Osteoblast (primary cell): ENCODE data around the gene RNF126. TPM values are rescaled to one million over a fixed set of nuclear protein-coding genes. Genes with fewer than 3 reads are reported as not detected.

ENCODE experiments used
- DNase-seq: peaks from one replicate; pipeline ENCODE4 v3.0.0; 2011; ENCODE audit warnings: low spot score, mixed read lengths; ENCODE audit not compliant: insufficient read length; ENCODE audit errors: missing footprints
- H2AFZ ChIP-seq: 2 replicates; pipeline ENCODE4 v1.6.0; 2011; ENCODE audit warnings: mild to moderate bottlenecking, low read length
- H3K27ac ChIP-seq: 2 replicates; pipeline ENCODE4 v1.5.1; 2011; ENCODE audit warnings: mild to moderate bottlenecking, low read depth, low read length, moderate library complexity
- H3K27me3 ChIP-seq: 2 replicates; pipeline ENCODE4 v1.6.0; 2012; ENCODE audit warnings: mild to moderate bottlenecking, control low read depth, inconsistent platforms, low read length, moderate library complexity; ENCODE audit not compliant: insufficient read depth
- H3K36me3 ChIP-seq: 2 replicates; pipeline ENCODE4 v1.5.1; 2011; ENCODE audit warnings: mild to moderate bottlenecking, low read length, control low read depth, moderate library complexity; ENCODE audit not compliant: insufficient read depth
- H3K4me1 ChIP-seq: 2 replicates; pipeline ENCODE4 v1.5.1; 2011; ENCODE audit warnings: mild to moderate bottlenecking, low read length, control low read depth, moderate library complexity; ENCODE audit not compliant: insufficient read depth
- H3K4me2 ChIP-seq: 2 replicates; pipeline ENCODE4 v1.6.0; 2011; ENCODE audit warnings: mild to moderate bottlenecking, low read length; ENCODE audit not compliant: insufficient read depth
- H3K4me3 ChIP-seq: fragments of 200-600 bp; sonication (generic); 3 replicates; pipeline ENCODE4 v1.5.1; 2012; ENCODE audit warnings: mild to moderate bottlenecking, low read length, inconsistent platforms; ENCODE audit not compliant: insufficient read depth
- H3K79me2 ChIP-seq: 2 replicates; pipeline ENCODE4 v1.6.0; 2012; ENCODE audit warnings: mild to moderate bottlenecking, low read length, control low read depth, inconsistent platforms; ENCODE audit not compliant: insufficient read depth
- H3K9me3 ChIP-seq: 2 replicates; pipeline ENCODE4 v1.5.1; 2011; ENCODE audit warnings: low read depth, low read length, control low read depth
- H4K20me1 ChIP-seq: 2 replicates; pipeline ENCODE4 v1.6.0; 2012; ENCODE audit warnings: mild to moderate bottlenecking, low read length, control low read depth; ENCODE audit not compliant: insufficient read depth
- CTCF ChIP-seq: IDR thresholded peaks from 2 replicates; pipeline ENCODE4 v1.5.1; 2011; ENCODE audit warnings: mild to moderate bottlenecking, low read depth, low read length, moderate library complexity; ENCODE audit errors: extremely low read depth
- total RNA-seq: library from RNA; depleted of rRNA; stranded (reverse); fragments of >200 nt; gene quantifications from 2 replicates; pipeline ENCODE4 v1.2.3, GENCODE V29; 2012

The RNF126 gene
- total RNA-seq, 1 donor: 38.7 TPM

DNA sequence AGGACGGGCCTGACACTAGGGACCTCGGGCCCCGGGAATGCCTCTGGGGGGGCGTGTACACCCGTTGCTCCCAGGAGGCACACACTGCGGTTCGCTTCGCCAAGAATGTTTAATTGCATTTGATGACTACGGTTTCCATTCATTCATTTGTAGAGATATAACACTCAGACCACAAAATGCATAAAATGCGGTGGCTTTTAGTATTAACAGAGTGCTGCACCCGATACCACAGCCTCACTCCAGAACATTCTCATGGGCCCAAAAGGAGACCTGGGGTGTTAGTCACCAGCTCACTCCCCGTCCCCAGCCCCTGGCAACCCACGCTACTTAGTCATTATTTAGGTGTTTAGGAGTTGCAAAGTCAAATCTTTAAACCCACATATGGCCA, 51.5 kb downstream of the RNF126 start:
- H3K4me2 ChIP-seq: peak overlapping the region; percentile 79
- H3K27ac ChIP-seq: peak overlapping the region; percentile 90
- H3K79me2 ChIP-seq: no peaks in the 10 kb centered on the region
- no peak overlapping the region for H2AFZ ChIP-seq
- H3K9me3 ChIP-seq: no peaks in the 10 kb centered on the region
- peak; percentile 100 for DNase-seq
- no peak for TF ChIP-seq CTCF
- H3K4me1 ChIP-seq: peaks cover 9% of the 10 kb centered on the region
- no peaks in the 10 kb centered on the region for H4K20me1 ChIP-seq
- peak overlapping the region; percentile 60 for H3K4me3 ChIP-seq
- no peaks in the 10 kb centered on the region for H3K27me3 ChIP-seq
- no peaks in the 10 kb centered on the region for H3K36me3 ChIP-seq

DNA sequence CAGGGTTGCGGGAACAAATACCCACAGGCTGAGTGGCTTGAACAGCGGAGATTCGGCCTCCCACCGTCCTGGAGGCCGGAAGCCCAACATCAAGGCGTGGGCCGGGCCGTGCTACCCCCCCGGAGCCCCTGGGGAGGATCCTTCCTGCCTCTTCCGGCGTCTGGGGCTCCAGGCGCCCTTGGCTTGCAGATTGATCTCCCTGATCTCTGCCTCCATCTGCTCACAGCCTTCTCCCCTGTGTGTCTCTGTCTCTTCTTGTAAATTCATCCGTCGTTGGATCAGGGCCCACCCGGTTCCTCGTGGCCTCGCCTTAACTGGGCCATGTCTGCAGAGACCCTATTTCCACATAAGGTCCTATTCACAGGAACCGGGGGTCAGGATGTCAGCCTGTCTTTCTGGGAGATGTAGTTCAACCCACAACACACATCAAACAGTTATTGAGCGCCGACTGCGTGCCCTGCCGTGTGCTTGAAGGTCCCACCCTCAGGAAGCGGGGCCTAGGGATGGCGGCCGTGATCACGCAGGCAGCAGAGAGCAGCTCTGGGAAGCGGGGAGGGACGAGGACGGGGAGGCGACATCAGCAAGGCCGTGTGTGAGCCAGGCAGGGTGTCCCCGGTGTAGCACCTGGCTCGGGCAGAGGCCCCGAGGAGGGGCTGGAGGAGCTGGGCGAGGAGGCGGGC, 52.1 kb downstream of the RNF126 start:
- Histone ChIP-seq H3K27ac (peak overlapping the region; percentile 90), H4K20me1 (no peaks in the 10 kb centered on the region), H3K27me3 (no peaks in the 10 kb centered on the region), H3K79me2 (no peaks in the 10 kb centered on the region), H3K36me3 (no peaks in the 10 kb centered on the region), H2AFZ (peak overlapping the region; percentile 64), H3K9me3 (no peaks in the 10 kb centered on the region), H3K4me2 (peak overlapping the region; percentile 79), H3K4me1 (peaks cover 9% of the 10 kb centered on the region), H3K4me3 (peak overlapping the region; percentile 60)
- no peak for TF ChIP-seq CTCF
- DNase-seq: peak; percentile 97

DNA sequence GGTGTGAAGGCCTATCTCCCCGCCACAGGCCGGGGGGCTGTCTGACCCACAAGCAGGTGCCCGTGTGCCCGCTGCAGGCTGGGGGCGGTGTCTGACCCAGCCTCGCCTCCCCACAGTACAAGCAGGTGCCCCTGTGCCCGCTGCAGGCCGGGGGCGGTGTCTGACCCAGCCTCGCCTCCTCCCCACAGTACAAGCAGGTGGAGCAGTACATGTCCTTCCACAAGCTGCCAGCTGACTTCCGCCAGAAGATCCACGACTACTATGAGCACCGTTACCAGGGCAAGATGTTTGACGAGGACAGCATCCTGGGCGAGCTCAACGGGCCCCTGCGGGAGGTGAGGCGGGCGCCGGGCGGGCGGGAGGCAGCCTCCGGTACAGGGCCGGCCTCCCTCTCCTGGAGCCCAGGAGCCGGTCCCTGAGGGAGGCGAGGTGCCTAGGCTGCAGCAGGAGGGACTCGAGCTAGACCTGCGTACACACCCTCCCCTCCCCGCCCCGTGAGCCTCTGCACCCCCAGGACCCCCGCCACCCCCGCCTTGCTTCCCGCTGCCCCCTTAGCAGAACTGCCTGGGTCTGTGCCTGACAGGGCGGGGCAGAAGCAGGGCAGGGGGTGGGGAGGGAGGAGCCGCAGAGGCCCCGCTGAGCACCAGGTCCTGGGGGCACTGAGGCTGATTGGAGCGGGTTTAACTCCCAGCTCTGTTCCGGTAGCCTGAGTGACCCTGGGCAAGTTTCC, 52.8 kb downstream of the RNF126 start:
- H3K27ac ChIP-seq: peak overlapping the region; percentile 90
- TF ChIP-seq CTCF: no peak
- H4K20me1 ChIP-seq: no peaks in the 10 kb centered on the region
- no peaks in the 10 kb centered on the region for H3K27me3 ChIP-seq
- no peaks in the 10 kb centered on the region for H3K36me3 ChIP-seq
- no peaks in the 10 kb centered on the region for H3K79me2 ChIP-seq
- H3K4me1 ChIP-seq: peaks cover 9% of the 10 kb centered on the region
- H2AFZ ChIP-seq: no peak overlapping the region
- H3K4me3 ChIP-seq: no peak overlapping the region
- peak overlapping the region; percentile 79 for H3K4me2 ChIP-seq
- H3K9me3 ChIP-seq: no peaks in the 10 kb centered on the region
- no peak for DNase-seq

DNA sequence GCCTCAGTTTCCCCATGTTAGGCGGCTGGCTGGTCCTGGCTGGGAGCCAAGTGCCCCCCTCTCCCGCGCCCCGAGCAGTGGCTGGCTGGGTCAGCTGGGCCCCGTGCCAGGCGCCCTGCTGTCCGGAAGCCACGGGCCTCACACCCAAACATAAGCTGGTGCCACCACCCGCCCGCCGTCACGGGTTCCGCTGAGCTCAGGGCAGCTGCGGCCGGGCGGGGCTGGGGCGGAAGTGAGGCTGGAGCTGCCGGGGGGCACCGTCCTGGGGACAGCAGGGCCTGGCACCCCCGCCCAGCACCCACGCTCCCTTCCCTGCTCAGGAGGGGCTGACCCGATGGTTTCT, 54.0 kb downstream of the RNF126 start:
- no peaks in the 10 kb centered on the region for H4K20me1 ChIP-seq
- H3K27ac ChIP-seq: no peak overlapping the region

More for the DNA sequence above, 54.0 kb downstream of the RNF126 start:
- H3K4me3 ChIP-seq: no peak overlapping the region
- H3K27me3 ChIP-seq: no peaks in the 10 kb centered on the region
- H3K79me2 ChIP-seq: no peaks in the 10 kb centered on the region
- no peak overlapping the region for H2AFZ ChIP-seq
- no peak overlapping the region for H3K4me2 ChIP-seq
- no peak for DNase-seq
- TF ChIP-seq CTCF: no peak
- no peaks in the 10 kb centered on the region for H3K9me3 ChIP-seq
- no peaks in the 10 kb centered on the region for H3K36me3 ChIP-seq
- H3K4me1 ChIP-seq: peaks cover 9% of the 10 kb centered on the region
